Activated CD8-positive, alpha-beta memory T cell treated with anti-CD3 and anti-CD28 coated beads, Interleukin-2, amount 50 U/mL, for 24 hours (primary cell): ENCODE data around the gene ABCA6.
"Not testable (repeated sequence)": the region's sequence is repeated elsewhere in the genome, so short reads cannot be mapped to it uniquely, and the experiment has no call there.

Source experiments
- DNase-seq: peaks from one replicate; pipeline ENCODE4 v3.0.0-alpha.2; 2020; ENCODE audit errors: extremely low read depth

Gene ABCA6, protein sequence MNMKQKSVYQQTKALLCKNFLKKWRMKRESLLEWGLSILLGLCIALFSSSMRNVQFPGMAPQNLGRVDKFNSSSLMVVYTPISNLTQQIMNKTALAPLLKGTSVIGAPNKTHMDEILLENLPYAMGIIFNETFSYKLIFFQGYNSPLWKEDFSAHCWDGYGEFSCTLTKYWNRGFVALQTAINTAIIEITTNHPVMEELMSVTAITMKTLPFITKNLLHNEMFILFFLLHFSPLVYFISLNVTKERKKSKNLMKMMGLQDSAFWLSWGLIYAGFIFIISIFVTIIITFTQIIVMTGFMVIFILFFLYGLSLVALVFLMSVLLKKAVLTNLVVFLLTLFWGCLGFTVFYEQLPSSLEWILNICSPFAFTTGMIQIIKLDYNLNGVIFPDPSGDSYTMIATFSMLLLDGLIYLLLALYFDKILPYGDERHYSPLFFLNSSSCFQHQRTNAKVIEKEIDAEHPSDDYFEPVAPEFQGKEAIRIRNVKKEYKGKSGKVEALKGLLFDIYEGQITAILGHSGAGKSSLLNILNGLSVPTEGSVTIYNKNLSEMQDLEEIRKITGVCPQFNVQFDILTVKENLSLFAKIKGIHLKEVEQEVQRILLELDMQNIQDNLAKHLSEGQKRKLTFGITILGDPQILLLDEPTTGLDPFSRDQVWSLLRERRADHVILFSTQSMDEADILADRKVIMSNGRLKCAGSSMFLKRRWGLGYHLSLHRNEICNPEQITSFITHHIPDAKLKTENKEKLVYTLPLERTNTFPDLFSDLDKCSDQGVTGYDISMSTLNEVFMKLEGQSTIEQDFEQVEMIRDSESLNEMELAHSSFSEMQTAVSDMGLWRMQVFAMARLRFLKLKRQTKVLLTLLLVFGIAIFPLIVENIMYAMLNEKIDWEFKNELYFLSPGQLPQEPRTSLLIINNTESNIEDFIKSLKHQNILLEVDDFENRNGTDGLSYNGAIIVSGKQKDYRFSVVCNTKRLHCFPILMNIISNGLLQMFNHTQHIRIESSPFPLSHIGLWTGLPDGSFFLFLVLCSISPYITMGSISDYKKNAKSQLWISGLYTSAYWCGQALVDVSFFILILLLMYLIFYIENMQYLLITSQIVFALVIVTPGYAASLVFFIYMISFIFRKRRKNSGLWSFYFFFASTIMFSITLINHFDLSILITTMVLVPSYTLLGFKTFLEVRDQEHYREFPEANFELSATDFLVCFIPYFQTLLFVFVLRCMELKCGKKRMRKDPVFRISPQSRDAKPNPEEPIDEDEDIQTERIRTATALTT (N-terminal part only)

DNA sequence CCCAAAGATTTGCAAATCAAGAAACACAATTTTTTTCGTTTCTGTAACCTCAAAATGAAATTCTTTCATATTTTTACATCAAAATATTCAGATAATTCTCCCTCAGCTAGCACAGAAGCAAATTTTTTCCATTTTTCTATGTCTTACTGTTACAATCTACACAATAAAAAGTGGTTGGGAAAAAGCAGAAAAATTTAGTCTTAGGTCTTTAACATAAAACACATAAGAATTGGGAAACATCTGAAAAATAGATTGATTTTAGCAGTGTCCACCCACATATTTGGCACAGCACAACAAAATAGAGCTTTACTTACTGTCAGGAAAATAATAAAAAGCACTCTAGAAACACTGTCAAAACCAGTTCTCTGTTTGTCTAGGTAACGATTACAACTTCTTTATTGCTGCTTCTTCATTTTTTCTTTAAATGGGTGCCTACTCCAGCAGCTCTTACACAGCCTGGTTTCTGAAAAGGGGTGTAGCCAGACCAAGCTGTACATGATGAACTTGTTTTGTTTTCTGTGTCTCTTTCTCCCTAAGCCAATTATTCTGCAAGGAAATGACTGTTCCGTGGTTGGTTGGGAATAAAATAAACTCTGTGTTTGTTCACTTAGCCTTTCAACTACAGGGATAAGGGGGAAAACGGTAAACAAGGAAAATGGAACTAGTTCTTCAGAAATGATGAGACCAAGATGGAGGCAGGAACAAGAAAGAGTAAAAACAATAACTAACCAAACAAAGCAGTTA lies at the start of gene ABCA6:
TSS of gene ABCA6 (minus strand) at position 465 of the 744 bp plus-strand sequence. CDS start 1,192 bp downstream, outside the sequence.
- no peak for DNase-seq

DNA sequence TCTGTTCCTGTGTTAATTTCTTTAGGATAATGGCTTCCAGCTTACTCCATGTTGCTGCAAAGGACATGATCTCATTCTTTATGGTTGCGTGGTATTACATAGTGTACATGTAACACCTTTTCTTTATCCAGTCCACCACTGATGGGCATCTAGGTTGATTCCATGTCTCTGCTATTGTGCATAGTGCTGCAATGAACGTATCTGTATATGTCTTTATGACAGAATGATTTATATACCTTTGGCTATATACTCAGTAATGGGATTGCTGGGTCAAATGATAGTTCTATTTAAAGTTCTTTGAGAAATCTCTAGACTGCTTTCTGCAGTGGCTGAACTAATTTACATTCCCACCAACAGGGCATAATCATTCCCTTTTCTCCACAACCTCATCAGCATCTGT lies 47.1 kb upstream of the ABCA6 start:
- DNase-seq = no peak

DNA sequence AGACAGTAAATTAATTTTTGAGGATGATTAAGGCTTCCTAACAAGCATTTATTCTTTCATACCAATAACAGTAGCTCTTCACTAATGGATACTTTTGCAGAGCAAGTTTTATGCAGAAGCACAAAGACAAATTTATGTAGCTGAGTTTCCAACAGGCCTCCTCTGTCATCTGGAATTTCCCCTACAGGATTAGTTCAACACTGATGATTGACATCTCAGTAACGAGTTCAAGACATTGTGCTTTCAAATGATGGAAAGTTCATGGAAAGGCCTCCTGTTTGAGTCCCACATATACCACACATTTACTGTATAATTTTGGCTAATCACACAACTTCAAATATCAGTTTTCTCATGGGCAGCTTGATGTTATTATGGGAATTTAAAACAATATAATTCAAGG lies 46.4 kb upstream of the ABCA6 start:
- no peak for DNase-seq

DNA sequence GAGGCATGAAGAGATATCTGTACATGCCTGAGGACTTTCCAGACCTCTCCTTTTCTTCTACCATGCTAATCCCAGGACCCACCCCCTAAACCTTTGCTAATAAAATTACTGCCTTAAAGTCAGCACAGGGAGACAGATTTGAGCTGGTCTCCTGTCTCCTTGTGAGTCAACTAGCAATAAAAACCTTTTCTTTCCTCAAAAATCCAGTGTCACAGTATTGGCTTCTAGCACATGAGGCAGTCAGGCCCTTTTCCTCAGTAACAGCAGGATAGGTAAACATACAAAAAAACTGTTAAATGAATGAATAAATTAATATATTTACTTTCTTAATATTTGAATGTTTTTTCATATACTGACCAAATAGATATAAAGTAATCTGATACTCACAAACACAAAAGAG lies 45.6 kb upstream of the ABCA6 start:
- DNase-seq = no peak

DNA sequence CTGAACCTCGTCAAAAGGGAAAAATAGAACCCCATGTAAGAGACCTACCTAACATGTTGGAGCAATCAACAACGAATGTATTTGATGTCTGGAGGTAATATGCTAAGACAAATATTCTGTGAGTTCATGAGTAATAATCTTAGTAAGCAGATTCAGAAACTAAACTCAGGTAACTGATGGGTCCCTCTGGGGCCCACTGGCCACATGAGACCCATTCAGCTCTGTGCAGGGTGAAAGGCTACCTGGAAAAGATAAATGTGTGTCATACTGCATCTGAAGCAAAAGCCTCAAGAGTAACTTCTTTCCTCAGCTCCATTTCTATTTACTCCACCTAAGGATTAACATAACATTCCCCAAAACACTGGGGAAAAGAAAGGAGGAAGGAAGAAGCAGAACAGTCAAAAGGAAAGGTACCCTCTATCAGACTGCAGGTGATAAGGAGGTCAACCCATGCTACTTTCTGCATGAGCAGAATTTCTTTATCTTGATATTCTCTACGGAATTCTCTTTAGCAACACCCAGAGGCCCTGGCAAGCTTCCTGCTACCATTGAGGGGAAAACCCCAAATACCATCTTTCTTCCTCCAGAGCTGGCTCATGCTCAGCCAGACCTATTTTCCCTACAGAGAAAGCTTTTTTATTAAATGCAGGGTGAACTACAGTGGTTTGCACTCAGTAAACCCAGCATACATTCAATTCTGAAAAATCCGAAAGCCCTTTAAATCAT lies 37.7 kb upstream of the ABCA6 start:
- DNase-seq = no peak

DNA sequence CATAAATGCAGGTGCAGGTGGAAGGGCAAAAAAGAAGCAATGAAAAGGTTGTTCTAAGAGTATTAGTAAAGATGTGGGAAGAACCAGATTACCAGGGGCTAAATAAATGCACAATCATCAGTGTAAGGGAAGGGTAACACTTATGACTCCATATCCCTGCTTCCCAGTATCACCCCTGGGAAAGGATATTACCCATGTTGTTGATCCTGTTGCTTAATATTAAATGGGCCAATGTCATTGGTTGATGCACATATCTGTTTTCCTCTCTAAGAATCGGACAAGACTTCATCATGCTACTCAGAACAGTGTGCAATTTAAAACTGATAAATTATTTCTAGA lies 34.7 kb upstream of the ABCA6 start:
- no peak for DNase-seq

DNA sequence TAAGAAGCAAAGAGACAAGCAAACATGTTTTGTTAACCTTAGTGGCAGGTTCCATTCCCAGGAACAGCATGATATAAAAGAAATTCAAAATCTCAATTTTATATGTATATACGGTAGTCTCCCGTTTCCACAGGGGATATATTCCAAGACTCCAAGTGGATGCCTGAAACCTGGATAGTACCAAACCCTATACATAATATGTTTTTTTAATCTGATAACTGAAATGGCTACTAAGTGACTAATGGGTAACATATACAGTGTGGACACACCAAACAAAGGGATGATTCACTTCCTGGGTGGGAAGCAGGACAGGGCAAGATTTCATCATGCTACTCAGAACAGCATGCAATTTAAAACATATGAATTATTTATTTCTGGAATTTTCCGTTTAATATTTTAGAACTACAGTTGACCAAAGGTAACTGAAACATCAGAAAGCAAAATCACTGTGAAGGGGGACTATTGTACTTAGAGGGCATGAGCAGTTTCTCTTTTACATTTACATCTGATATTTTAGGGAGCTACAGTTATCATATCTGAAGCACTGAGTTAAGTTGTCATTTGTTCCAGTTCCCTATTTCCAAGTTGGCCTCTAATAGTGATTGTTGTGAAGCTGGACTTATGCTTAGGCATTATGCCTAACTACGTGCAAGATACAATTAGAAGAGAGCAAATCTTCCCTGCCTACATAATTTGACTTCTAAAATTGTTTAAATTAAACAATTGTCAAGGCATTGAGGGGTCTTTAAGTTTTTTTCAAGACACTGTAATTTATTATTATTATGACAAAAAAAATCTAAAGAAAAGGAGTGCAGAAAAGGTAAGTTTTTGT lies 34.1 kb upstream of the ABCA6 start:
- DNase-seq = no peak

DNA sequence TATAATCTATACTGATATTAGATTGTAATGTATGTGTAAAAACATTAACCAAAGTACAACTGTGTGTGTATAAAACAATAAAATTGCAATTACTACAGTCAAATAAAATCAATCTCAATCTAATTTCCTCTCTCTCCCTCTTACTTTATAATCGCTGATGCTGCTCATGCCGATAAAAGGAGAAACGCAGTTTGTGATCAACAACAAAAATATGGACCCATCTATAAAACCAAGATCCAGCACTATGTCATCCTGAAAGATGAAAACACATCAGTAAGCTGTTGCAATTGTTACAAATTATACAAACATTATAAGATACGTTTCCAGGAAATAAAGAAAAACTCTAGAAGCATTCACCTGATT lies 33.5 kb upstream of the ABCA6 start:
- no peak for DNase-seq

DNA sequence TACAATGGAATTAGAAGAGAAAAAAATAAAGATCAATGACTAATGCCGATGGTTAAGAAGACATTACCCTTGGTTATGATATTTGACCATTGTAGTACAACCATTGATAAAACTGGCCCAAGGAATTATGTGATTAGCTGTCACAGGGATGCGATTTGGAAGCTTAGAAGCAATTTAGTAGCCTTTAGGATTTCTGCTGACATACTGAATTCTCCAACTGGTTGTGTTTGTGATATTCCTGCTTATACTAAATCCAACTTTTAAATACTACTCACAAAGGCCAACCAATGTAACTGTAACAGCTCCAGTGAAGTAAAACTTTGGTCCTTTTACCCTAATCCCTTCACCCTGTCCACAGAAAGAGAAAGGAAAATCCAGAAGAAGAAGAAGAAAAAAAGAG lies 31.4 kb upstream of the ABCA6 start:
- DNase-seq = no peak

DNA sequence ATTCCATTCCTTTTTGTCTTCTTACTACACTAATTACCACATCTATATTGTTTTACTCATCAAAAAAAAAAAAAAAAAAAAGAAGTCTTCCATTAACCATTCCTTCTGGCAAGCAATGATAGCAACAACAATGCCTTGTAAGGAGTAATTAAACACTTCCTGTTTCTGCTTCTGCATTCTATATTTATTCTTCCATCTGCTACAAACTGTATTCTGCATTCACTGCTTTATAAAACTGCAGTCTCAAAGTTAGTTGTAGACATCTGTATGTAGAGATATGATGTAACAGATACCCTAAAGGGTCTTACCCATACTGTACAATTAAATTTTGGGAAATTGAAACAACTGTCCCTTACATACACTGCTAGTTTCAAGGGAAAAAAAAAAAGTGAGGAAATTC lies 28.7 kb upstream of the ABCA6 start:
- DNase-seq = no peak

DNA sequence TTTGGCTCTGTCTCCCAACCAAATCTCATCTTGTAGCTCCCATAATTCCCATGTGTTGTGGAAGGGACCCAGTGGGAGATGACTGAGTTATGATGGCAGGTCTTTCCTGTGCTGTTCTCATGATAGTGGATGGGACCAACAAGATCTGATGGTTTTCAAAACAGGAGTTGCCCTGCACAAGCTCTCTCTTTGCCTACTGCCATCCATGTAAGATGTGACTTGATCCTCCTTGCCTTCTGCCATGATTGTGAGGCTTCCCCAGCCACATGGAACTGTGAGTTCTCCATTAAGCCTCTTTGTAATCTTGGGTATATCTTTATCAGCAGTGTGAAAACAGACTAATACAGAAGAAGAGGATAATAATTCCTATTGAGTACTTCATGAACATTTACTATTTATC lies 26.9 kb upstream of the ABCA6 start:
- DNase-seq = not testable (repeated sequence)

DNA sequence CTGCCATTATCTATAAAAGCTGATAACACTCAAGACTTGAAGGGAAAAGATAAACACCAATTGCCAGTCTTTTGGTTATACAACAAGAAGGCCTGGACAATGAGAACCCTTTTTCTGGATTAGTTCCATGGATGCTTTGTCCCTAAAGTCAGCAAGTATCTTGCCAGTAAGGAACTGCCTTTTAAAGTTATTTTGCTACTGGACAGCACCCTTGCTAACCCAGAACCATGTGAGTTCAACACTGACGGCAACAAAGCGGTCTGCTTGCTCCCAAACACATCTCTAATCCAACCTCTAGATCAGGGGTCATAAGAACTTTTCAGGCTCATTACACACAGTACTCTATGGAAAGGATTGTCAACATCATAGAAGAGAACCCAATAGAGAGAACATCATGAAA lies 25.3 kb upstream of the ABCA6 start:
- no peak for DNase-seq

DNA sequence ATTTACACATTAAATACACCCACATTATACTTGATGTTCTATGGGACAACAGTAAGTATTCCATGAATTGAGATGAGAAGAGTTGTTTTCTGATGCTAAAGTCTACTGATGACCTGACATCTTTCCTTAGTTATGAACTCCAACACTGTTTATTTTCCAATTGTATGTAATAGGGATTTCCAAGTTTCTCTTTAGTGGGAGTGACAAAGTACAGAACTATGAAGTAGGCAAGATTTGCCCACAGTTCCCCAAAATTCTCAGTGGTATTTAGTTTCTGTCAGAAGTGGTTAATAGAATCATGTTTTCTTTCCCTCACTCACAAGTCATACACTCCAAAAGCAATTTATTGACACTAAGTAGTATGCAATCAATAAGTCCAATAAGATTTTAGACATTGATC lies 22.5 kb upstream of the ABCA6 start:
- DNase-seq = no peak

DNA sequence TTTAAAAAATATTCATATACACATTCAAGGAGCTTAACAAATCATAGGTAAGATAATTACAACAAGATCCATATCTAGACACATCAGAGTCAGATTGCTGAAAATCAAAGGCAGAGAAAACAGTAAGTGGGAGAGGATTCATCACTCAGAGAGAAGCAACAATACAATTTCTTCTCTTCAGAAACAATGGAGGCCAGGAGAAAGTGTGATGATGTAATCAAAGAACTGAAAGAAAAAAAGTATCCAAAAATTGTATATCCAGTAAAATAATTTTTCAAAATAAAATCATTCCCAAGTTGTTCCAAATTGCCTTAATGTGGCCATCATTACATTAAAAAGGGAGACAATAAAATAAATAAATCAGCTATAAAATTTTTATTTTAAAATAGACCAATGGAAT lies 17.7 kb upstream of the ABCA6 start:
- DNase-seq = no peak

DNA sequence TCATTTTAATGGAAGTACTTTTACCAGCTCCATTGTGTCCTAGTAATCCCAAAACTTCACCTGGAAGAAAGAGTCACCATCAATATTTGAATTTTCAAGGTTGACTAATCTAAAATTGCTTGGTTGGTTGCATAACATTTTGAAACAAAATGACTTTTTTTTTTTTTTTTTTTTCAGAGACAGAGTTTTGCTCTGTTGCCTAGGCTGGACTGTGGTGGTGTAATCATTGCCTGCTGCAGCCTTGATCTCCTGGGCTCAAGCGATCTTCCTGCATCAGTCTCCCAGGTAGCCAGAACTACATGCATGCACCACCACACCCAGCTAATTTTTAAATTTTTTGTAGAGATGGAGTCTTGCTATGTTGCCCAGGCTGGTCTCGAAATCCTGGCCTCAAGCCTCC lies 12.6 kb upstream of the ABCA6 start:
- DNase-seq = no peak

DNA sequence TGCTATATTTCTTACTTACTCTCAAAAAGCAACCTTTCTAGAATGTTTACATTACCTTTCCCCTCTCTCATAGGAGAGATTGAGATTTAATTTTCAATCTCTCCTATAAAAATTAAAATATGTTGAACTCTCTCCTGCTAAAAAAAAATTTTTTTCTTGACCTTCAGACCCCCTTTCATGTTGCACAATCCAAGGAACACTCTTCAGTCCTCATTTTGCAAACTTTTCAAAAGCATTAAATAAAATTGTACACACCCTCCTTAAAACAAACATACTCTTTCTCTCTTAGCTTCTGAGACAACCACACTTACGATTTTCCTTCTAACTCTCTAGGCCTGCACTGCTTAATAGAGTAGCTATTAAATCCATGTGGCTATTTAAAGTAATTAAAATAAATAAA lies 8.6 kb upstream of the ABCA6 start:
- no peak for DNase-seq

DNA sequence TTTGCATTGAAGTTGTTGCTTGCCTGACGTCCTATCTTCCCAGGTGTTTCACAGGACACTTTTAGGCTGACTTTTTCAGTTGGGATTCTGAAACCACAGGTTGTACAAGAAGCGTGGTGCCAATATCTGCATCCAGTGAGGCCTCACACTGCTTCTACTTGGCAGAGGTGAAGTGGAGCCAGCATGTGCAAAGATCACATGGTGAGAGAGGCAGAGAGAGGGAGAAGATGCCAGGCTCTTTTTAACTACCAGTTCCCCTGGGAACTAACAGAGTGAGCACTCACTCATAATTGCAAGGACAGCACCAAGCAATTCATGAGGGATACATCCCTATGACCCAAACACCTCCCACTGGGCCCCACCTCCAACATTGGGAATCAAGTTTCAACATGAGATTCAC lies 5.8 kb upstream of the ABCA6 start:
- no peak for DNase-seq

DNA sequence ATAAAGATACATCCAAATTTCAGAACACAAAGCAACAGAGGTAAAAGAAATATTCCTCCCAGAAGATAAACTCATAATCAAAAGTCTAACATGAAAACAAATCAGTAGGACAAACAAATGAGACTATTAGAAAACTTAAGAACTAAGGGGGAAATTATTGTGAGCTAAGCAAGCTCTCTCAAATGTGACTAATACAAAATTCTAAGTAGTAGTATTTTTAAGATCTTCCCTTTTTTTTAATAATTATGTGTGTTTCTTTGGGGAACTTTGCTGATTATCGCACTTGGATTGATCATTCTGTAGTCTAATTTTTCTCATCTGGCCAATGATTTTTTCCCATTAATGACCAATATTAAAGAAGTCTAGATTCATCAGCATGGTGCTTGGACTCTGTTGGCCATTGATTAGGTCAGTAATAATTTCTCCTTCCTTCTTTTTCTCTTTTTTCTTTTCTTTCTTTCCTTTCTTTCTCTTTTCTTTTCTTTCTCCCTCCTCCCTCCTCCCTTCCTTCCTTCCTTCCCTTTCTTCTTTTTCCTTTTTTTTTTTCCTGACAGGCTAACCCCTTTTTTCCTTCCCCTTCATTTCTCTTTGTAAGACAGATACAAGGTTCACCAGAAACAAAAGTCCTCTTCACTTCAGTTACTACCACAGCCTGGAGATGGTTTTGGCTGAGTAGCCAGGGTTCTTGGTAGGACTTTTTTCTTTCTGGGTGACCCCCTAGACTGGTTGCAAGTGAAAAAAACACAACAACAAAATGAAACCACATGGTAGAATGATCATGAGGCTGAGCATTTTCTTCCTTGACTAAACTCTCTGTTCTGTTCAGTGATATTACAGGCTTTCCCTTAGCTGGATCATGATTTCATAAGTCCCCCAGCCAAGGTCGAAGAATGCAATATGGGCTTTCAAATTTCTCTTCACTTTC lies 2.9 kb upstream of the ABCA6 start:
- no peak for DNase-seq

DNA sequence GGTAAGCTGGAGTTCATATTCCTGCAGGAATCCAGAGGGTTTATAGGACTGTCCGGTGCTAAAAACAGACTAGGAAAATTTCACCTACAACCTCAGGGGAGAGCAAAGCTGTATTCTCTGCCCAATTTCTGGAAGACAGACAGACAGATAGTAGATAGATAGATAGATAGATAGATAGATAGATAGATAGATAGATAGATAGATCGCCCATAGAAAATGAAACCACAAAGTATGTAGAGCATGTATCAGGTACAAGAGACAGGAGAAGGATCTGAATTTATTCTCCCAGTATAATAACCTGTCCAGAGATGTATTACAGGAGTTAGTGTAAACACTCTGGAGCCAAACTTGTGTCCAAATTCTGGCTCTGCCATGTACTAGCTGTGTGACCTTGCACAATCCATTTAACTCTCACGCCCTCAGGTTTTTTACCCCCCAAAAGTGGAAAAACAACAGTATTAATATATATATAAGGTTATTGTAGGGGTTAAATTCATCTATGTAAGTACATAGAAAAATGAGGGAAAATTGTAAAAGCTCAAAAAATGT lies 2.1 kb upstream of the ABCA6 start:
- DNase-seq = no peak
